Mesendoderm (in vitro differentiated cells): ENCODE results near the gene CRTC1.

Experiments used
- DNase-seq: peaks from one replicate; pipeline ENCODE4 v3.0.0; 2013
- H2AK5ac ChIP-seq: 2 replicates; pipeline ENCODE4 v1.6.1; 2013; ENCODE audit warnings: low read length, inconsistent platforms
- H2BK120ac ChIP-seq: 2 replicates; pipeline ENCODE4 v1.6.1; 2013; ENCODE audit warnings: low read depth, mild to moderate bottlenecking, low read length, moderate library complexity, mixed read lengths
- H2BK15ac ChIP-seq: replicated peaks from 2 replicates; pipeline ENCODE4 v1.6.1; 2013; ENCODE audit warnings: low read depth, mild to moderate bottlenecking, moderate library complexity
- H2BK5ac ChIP-seq: 2 replicates; pipeline ENCODE4 v1.6.1; 2013; ENCODE audit warnings: low read length, inconsistent platforms
- H3K18ac ChIP-seq: 2 replicates; pipeline ENCODE4 v1.6.1; 2013; ENCODE audit warnings: mild to moderate bottlenecking, low read length, mixed read lengths
- H3K23ac ChIP-seq: one replicate; pipeline ENCODE4 v1.6.1; 2013; ENCODE audit warnings: low read length
- H3K27ac ChIP-seq: 2 replicates; pipeline ENCODE4 v1.5.1; 2013; ENCODE audit warnings: low read depth, mild to moderate bottlenecking, inconsistent platforms, low read length, moderate library complexity
- H3K27me3 ChIP-seq: 2 replicates; pipeline ENCODE4 v1.6.1; 2013; ENCODE audit warnings: low read length, control low read depth, mild to moderate bottlenecking, inconsistent platforms; ENCODE audit not compliant: insufficient read depth, poor library complexity
- H3K36me3 ChIP-seq: 2 replicates; pipeline ENCODE4 v1.6.1; 2013; ENCODE audit warnings: low read length, inconsistent platforms; ENCODE audit not compliant: control insufficient read depth, insufficient read depth
- H3K4ac ChIP-seq: one replicate; pipeline ENCODE4 v1.6.1; 2013; ENCODE audit warnings: low read depth, mild to moderate bottlenecking, low read length, moderate library complexity
- H3K4me1 ChIP-seq: 2 replicates; pipeline ENCODE4 v1.6.1; 2013; ENCODE audit warnings: low read depth, low read length, inconsistent platforms; ENCODE audit not compliant: control insufficient read depth
- H3K4me2 ChIP-seq: 2 replicates; pipeline ENCODE4 v1.6.1; 2013; ENCODE audit warnings: low read length
- H3K4me3 ChIP-seq: 2 replicates; pipeline ENCODE4 v1.5.1; 2013; ENCODE audit warnings: mild to moderate bottlenecking, low read length
- H3K56ac ChIP-seq: one replicate; pipeline ENCODE4 v1.6.1; 2013; ENCODE audit warnings: low read length
- H3K79me1 ChIP-seq: 2 replicates; pipeline ENCODE4 v1.6.1; 2013; ENCODE audit warnings: low read length, inconsistent platforms
- H3K79me2 ChIP-seq: 2 replicates; pipeline ENCODE4 v1.6.1; 2013; ENCODE audit warnings: mild to moderate bottlenecking, low read length; ENCODE audit not compliant: control insufficient read depth, insufficient read depth
- H3K9ac ChIP-seq: 2 replicates; pipeline ENCODE4 v1.6.1; 2013; ENCODE audit warnings: low read length, inconsistent platforms
- H4K5ac ChIP-seq: one replicate; pipeline ENCODE4 v1.6.1; 2013; ENCODE audit warnings: low read length
- H4K8ac ChIP-seq: one replicate; pipeline ENCODE4 v1.6.1; 2013; ENCODE audit warnings: low read depth, mild to moderate bottlenecking, control low read depth, low read length, moderate library complexity
- WGBS: extraction: QIAGEN DNeasy Blood & Tissue Kit; methylation state at CpG from one replicate; pipeline ENCODE4 v1.1.7; 2013; ENCODE audit warnings: low lambda C conversion rate, missing lambda C conversion rate; ENCODE audit not compliant: insufficient coverage; ENCODE audit errors: extremely low coverage; 5-methylcytosine and 5-hydroxymethylcytosine counted together

The CRTC1 gene

GRCh38 chr19:18660939-18661670 lies 22.4 kb upstream of the CRTC1 start:
- Histone ChIP-seq H3K4me1 (no peaks in the 10 kb centered on the region), H3K4me2 (no peak overlapping the region), H3K9ac (no peak overlapping the region), H3K79me2 (no peaks in the 10 kb centered on the region), H2AK5ac (no peak overlapping the region), H3K4ac (no peak overlapping the region), H3K79me1 (no peaks in the 10 kb centered on the region), H3K36me3 (no peaks in the 10 kb centered on the region), H3K4me3 (no peak overlapping the region), H2BK120ac (no peak overlapping the region), H3K27me3 (no peaks in the 10 kb centered on the region), H2BK15ac (no peak overlapping the region), H3K27ac (no peak overlapping the region), H3K18ac (no peak overlapping the region), H4K5ac (no peak overlapping the region), H2BK5ac (no peak overlapping the region), H4K8ac (no peak overlapping the region), H3K56ac (no peak overlapping the region), H3K23ac (no peak overlapping the region)
- WGBS: no CpG with 5 or more reads among the region's 10 CpGs
- DNase-seq: no peak

- no peak overlapping the region for H3K18ac ChIP-seq
- no peaks in the 10 kb centered on the region for H3K79me2 ChIP-seq
- WGBS: no CpG with 5 or more reads among the region's 15 CpGs
- H3K4me1 ChIP-seq: no peaks in the 10 kb centered on the region
- no peak overlapping the region for H4K5ac ChIP-seq
- no peaks in the 10 kb centered on the region for H3K36me3 ChIP-seq
- no peak overlapping the region for H2BK120ac ChIP-seq
- DNase-seq: peak; percentile 35
- no peak overlapping the region for H4K8ac ChIP-seq
- no peak overlapping the region for H3K4ac ChIP-seq
- H3K27me3 ChIP-seq: no peaks in the 10 kb centered on the region
- H3K27ac ChIP-seq: no peak overlapping the region
- H3K56ac ChIP-seq: peak overlapping the region; percentile 42
- H2BK5ac ChIP-seq: no peak overlapping the region
- no peak overlapping the region for H2AK5ac ChIP-seq
- no peak overlapping the region for H3K4me2 ChIP-seq
- no peak overlapping the region for H3K23ac ChIP-seq
- H2BK15ac ChIP-seq: no peak overlapping the region
- H3K4me3 ChIP-seq: no peak overlapping the region
- peak overlapping the region; percentile 7 for H3K9ac ChIP-seq
- H3K79me1 ChIP-seq: no peaks in the 10 kb centered on the region
Observed at GRCh38 chr19:18662972-18663732, 20.3 kb upstream of the CRTC1 start.

DNA sequence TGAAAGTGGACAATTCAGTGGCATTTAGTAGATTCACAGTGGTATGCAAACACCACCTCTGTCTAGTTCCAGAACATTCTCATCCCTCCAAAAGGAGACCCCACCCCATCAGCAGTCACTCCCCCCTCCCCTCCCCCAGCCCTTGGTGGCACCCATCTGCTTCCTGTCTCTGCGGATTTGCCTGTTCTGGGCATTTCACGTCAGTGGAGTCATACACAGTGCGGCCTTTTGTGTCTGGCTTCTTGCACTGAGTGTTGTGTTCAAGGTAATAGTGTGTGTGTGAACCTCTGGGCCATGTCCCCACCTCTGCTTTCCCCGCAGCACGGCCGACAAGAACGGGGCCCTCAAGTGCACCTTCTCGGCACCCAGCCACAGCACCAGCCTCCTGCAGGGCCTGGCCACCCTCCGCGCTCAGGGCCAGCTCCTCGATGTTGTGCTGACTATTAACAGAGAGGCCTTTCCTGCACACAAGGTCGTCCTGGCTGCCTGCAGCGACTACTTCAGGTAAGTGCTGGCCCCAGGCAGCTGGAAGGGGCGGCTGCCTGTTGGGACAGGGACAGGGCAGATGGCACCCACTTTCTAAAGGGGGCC lies 19.4 kb upstream of the CRTC1 start:
- H2BK15ac ChIP-seq: no peak overlapping the region
- H3K27me3 ChIP-seq: no peaks in the 10 kb centered on the region
- no peak overlapping the region for H2BK5ac ChIP-seq
- H3K23ac ChIP-seq: no peak overlapping the region
- no peak overlapping the region for H3K27ac ChIP-seq
- no peaks in the 10 kb centered on the region for H3K4me1 ChIP-seq
- H3K4me2 ChIP-seq: no peak overlapping the region
- WGBS: no CpG with 5 or more reads among the region's 14 CpGs
- no peak overlapping the region for H2BK120ac ChIP-seq
- DNase-seq: no peak
- H3K18ac ChIP-seq: no peak overlapping the region
- H3K79me2 ChIP-seq: no peaks in the 10 kb centered on the region
- H3K36me3 ChIP-seq: no peaks in the 10 kb centered on the region
- H3K4me3 ChIP-seq: no peak overlapping the region
- H3K79me1 ChIP-seq: no peaks in the 10 kb centered on the region
- no peak overlapping the region for H3K9ac ChIP-seq
- H3K56ac ChIP-seq: no peak overlapping the region
- no peak overlapping the region for H4K8ac ChIP-seq
- no peak overlapping the region for H4K5ac ChIP-seq
- no peak overlapping the region for H3K4ac ChIP-seq
- no peak overlapping the region for H2AK5ac ChIP-seq

GRCh38 chr19:18665771-18666202 lies 17.7 kb upstream of the CRTC1 start:
- Histone ChIP-seq H3K79me2 (no peaks in the 10 kb centered on the region), H2BK5ac (no peak overlapping the region), H3K4me2 (no peak overlapping the region), H4K8ac (no peak overlapping the region), H3K36me3 (no peaks in the 10 kb centered on the region), H2BK15ac (no peak overlapping the region), H3K4ac (no peak overlapping the region), H3K23ac (no peak overlapping the region), H3K4me3 (no peak overlapping the region), H3K27ac (no peak overlapping the region), H4K5ac (no peak overlapping the region), H3K18ac (no peak overlapping the region), H2BK120ac (no peak overlapping the region), H3K9ac (no peak overlapping the region), H3K79me1 (no peaks in the 10 kb centered on the region), H3K56ac (no peak overlapping the region), H2AK5ac (no peak overlapping the region), H3K4me1 (no peaks in the 10 kb centered on the region), H3K27me3 (no peaks in the 10 kb centered on the region)
- WGBS: no CpG with 5 or more reads among the region's 22 CpGs
- DNase-seq: no peak

- H2BK120ac ChIP-seq: no peak overlapping the region
- H4K5ac ChIP-seq: no peak overlapping the region
- H3K36me3 ChIP-seq: no peaks in the 10 kb centered on the region
- H2BK5ac ChIP-seq: no peak overlapping the region
- no peak overlapping the region for H2BK15ac ChIP-seq
- H3K9ac ChIP-seq: no peak overlapping the region
- no peak for DNase-seq
- H3K18ac ChIP-seq: no peak overlapping the region
- no CpG with 5 or more reads among the region's 12 CpGs for WGBS
- no peaks in the 10 kb centered on the region for H3K79me2 ChIP-seq
- H3K4me1 ChIP-seq: no peaks in the 10 kb centered on the region
- no peak overlapping the region for H3K23ac ChIP-seq
- H4K8ac ChIP-seq: no peak overlapping the region
- no peak overlapping the region for H3K4me2 ChIP-seq
- H3K4me3 ChIP-seq: no peak overlapping the region
- no peak overlapping the region for H2AK5ac ChIP-seq
- H3K27ac ChIP-seq: no peak overlapping the region
- no peak overlapping the region for H3K56ac ChIP-seq
- H3K4ac ChIP-seq: no peak overlapping the region
- H3K79me1 ChIP-seq: no peaks in the 10 kb centered on the region
- no peaks in the 10 kb centered on the region for H3K27me3 ChIP-seq
Observed at GRCh38 chr19:18666317-18666716, 17.2 kb upstream of the CRTC1 start.
